GM19372 (cell line): Measurements from ENCODE around the gene LGR6.

Experiments used
- ATAC-seq: cut with Tn5 transposase; IDR thresholded peaks from one replicate; pipeline ENCODE4 v1.9.1; 2021; ENCODE audit warnings: mild to moderate bottlenecking, low read depth, moderate library complexity; ENCODE audit not compliant: unreplicated experiment

LGR6 gene

DNA sequence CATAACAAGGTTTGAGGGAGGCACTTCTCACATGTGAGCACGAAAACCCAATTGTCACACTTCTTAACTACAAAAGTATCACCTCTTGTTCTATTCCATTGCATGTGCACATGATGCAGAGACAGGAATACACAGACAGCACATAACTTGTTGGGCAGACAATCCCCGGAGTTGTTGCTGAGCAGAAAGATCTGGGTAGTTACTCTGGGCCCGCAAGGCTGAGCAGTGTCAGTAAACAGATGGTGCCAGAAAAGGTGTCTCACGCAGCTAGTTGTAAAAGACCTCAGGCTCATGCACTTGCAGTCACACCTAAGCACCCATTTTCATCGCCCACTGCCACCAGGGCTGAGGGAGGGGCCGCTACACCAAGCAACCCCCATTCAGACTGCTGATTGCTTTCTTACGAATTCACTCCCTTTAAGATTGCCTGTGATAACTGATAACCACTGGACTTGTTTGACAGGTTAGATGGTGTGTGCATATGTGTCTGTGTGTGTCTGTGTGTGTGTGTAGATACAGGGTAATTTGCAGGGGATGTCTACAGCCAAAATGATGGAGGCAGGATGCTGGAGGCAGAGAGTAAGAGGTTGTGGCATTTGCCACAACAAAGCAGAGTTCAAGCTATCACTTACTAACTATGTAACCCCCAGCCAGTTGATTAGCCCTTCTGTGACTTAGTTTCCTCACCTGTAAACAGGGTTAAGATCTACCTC, 4.2 kb downstream of the LGR6 start:
- no peak for ATAC-seq

DNA sequence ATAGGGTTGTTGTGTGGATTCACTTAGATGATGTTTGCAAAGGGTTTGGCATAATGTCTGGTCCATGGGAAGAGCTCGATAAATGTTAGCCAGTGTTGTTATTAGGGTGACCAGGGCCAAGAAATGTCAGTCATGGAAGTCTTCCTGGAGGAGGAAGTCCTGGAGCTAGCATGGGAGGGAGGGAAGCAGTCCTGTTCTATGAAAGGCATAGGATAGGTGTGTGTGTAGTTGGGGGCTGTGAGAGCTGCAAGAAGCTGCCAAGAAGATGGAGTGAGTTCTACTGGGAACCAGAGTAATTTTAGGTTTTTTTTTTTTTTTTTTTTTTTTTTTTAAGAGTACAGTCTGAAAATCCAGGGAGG, 4.7 kb downstream of the LGR6 start:
- no peak for ATAC-seq

DNA sequence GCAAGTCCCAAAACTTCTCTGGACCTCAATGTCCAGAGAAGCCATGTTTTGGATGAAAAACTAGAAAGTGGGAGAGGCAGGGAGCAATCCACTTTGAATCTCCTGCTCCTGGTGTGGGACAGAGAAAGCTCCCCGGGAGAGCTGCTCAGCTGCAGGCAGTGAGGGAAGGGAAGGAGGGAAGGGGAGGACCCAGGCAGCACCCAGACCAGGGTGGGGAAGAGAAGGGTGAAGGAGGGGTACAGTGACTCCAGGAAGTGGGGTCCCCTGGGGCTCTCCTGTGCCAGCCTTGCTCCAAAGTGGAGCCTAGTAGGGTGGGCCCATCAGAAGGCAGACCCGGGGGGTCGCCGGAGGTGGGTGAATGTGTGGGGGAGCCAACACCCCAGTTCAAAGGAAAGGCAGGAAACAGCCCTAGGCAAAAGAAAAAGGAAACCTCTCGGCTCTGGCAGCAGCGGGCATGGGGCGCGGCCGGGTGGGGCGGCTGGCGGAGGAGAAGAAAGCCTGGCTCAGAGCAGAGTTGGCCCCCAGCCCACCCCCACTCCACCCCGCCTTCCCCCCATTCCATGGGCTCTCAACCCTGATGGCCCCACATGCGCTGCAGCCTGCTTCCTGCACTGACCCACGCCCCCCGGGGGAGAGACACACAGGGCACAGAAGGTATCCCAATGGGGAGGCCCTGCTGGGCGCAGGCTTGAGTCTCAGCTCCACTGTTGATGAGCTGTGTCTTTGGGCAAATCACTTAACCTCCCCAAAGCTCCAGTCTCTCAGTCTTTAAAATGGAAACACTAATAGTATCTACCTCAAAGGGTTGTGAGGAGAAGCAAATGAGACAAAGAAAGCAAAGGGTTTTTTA, 5.7 kb downstream of the LGR6 start:
- ATAC-seq: no peak

DNA sequence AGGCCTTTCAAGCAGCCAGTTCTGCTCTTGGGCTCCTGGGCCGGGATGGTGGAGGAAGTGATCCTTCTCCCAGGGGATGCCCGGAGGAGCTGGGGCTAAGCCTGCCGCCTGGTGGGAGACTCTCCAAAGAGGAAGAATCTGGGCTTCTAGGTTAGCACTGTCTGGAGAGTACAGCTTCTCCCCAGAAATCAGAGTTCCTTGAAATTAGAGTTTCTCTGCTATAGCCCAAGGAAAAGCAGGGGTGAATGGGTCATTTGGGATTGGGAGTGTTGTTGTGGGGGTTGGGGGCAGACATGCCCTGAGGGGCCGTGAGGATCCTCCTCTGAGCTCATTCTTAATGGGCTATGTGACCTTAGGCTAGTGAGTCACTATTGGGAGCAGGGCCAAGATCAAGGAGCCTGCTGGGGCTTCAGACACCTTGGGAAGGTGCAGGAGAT, 6.5 kb downstream of the LGR6 start:
- ATAC-seq: no peak

DNA sequence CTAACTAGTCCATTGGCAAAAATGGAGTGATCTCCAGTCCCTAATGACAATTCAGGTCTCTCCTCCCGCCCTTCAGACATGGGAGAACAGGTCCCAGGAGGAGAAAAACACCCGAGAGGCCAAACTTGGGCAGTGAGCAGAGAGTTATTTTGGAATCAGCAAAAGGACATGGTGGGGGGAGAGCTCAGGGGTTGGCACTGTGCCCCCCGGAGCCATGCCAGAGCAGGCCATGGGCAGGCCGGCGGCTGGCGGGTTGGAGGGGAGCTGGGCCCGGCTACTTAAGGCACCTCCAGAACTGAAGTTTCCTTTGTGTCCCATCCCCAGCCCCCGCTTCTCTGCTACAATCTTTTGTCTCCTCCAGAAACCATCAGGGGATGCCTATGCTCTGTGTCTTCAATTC, 7.1 kb downstream of the LGR6 start:
- ATAC-seq: no peak

DNA sequence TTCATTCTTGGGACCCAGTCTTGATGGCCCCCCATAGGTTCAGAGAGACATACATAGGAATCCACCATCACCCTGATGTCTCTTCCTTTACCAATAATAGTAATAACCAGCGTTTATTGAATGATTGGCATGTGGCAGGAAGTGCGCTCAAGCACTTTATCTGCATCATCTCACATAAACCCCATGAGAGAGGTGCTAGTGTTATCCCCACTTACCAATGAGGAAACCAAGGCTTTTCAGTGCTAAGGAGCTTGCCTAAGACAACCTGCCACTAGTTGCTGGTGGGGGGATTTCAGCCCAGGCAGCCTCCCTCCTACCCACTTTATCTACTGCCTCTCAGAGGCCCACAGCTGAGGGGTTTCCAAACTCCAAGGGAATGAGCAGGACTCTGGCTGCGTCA, 7.7 kb downstream of the LGR6 start:
- ATAC-seq: no peak

DNA sequence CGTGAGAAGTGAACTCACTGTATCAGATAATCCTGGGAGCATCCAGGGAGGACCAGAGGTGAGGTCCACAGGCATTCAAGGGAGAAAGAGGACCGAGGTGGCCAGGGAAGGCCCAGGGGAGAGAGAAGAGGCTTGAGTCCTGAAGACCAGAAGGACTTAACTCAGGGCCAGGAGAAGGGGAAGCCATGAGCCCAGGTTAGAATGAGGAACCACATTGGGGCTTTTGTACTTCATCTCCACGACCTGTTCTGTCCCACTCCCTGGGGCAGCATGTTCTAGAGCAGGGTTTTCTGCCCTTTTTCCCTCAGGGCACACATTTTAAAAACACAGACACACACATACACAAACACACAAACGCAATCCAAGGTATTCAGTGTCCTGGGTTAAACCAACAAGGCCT, 8.4 kb downstream of the LGR6 start:
- ATAC-seq: no peak

DNA sequence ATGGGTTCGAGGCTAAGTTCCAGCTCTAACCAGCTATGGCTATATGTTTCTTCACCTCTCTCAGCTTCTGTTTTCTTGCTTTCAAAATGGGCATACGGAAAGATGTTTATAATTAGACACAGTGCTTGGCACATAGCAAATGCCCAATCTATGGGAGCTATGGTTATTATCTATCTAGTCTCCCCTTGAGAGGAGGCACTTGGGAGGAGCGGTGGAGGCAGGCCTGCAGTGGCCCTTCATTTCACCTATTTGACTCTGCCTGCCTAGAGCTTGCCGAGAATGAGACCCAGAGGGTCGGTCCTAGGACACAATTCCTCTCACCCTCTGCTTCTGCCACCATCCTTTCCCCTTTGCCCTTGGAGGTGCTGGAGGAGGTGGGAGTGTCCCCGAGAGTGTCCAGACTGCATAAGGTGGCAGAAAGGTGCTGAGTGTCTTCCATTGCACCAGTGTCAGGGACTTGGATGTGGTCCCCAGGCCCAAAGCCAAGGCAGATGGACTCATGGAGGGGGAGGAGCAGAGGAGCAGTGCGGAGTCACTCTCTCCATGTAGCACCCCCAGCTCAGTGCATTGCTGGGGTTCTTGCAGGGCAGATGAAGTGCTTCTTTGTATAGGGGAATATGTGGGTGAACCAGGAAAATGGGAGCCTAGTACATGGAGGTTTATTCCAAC, 9.0 kb downstream of the LGR6 start:
- no peak for ATAC-seq

DNA sequence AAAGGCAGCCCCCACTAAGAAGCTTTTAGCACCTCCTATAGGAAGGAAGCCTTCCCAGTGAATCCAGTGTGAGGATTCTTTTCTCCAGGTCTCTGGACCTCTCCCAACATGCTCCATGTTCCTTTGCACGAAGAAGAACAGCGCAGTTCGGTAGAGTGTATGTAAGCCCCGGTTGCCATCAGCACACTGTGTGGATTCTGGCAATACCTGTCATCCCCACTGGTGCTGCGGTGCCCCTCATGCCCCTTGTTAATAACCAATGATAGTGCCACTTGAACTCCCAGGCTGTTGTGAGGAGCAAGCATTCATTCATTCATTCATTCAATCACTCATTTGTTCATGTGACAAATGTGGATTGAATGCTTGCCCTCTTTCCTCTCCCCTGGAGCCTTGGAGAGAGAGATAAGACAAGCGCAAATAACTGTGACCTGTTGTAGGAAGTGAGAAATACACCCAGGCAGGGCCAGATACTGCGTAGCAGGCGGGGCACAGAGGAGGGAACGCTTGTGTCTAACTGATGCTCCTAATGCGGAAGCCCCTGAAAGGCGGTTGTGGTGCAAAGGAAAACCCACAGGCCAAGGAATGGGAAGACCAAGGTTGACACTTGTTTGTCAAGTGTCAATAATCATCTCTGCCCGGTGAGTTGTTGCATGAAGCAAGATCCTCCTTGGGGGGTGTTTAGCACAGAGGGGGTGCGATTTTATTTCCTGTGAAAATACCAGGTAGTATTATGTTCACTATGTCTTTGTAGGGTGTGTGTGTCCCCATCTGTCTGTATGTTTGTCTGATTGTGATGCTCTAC, 9.8 kb downstream of the LGR6 start:
- no peak for ATAC-seq

DNA sequence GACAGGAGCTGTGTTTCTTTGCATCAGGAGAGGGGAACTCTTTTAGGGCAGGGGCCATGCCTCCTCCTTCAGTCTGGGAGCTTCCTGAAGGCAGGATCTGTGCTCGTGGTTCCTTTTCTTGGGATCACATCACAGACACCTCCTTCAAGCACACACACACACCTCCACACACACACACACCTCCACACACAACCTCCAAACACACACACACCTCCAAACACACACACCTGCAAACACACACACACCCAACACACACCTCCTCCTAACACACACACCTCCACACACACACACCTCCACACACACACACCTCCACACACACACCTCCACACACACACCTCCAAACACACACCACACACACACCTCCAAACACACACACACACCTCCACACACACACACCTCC, 10.5 kb downstream of the LGR6 start:
- ATAC-seq: no peak

DNA sequence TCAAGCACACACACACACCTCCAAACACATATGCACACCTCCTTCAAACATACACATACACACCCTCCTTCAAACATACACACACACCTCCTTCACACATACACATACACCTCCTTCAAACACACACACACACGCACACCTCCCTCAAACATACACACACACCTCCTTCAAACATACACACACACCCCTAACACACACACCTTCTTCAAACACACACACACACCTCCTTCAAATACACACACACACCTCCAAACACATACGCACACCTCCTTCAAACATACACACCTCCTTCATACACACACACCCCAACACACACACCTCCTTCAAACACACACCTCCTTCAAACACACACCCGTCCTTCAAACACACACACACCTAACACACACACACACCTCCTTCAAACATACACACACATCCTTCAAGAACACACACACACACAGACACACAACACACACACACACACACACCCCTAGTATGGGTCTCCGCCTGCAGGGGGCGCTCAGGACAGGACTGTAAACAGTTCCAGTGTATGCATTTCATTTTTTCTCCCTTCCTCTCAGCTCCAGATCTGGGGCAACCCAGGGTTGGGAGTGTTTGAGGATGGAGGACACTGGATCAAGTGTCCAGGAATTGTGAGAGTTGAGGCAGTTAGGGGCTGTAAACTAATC, 12.1 kb downstream of the LGR6 start:
- no peak for ATAC-seq

DNA sequence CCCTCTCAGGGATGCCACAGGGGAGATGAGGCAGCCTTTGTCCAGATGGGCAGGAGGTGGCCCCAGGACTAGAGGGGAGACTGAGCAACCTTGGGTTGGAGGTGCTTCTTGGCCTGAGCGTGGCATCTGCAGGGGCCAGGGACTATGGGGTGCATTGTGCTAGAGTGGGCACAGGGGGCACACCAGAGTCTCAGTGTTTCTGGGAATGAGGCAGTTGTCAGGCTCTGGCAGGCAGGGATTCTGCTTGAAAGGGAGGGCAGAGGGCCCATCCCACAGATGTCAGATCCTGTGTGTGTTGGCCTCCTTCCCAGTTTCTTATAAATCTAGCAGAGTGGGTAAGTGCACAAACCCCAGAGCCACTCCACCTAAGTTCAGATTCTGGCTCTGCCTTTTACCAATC, 13.7 kb downstream of the LGR6 start:
- ATAC-seq: no peak

DNA sequence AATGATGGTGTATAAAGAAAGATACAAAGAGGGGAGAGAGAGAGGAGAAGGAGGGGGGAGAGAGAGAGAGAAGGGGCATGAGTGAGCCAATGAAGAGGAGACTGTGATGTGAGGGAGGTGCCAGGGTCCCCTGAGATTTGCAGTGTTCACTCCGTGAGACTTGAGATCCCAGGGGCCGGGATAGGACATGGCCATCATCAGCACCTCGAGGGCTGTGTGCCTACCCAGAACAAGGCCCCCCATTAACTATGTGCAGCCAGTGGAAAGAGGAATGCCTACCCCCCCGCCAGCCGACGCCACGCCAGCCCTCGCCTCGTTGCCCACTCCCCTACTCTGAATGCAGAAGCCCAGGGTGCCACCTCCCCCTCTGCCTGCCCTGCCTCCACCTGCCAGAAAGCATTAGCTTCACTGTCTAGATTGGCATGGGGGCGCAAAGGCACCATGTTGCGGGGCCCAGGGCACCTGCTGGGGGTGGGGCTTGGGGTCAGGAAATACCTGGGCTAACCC, 14.8 kb downstream of the LGR6 start:
- no peak for ATAC-seq

DNA sequence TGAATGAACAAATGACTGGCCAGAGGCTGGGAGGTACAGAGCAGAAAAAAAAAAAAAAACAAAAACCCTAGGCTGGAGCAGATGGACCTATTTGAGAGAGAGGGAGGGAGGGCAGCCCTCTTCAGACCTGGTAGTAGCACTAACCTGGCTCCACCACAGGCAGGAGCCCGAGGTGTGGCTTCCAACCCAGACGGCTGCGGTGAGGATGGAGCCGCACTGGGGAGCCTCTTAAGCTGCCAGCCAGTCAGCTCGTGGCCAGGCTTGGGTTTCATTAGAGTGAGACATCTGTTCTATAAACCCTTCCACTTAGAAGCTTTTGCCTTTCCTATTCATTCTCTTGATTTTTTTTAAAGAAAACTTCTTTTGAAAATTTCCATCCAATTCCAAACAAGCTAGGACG, 16.8 kb downstream of the LGR6 start:
- ATAC-seq: no peak

DNA sequence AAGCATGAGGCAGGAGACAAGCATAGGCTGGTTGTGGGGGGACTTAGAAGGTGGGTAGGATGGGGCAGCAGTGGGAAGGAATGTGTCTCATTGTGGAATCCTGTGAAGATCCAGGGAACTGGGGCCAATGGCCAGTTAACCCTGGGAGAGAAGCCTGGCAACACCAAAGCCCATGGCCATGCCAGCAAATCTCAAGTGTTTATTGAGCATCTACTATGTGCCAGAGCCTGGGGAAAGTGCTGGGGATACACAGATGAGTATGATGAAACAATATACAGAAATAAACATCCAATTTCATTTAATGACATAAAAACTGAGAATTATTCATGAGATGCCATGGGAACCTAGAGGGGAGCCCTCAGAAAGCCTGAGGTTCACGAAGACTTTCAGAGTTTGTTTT, 17.4 kb downstream of the LGR6 start:
- no peak for ATAC-seq

DNA sequence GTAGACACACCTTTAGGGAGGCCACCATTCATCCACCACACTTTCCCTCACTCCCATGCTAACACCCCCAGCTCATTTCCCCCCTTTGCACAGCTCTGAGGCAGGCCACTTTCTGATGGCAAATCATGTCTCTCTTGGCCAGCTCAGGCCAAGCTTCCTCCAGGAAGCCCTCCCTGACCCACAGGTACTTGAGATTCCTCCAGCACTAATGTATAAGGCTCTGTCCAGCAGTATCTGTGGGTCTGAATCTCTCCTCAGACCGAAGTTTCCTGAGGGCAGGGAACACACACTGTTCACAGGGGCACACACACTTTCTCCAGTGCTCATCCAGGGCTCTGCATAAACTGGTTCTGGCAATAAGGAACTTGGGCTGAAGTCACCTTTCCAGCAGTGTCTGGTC, 19.2 kb downstream of the LGR6 start:
- ATAC-seq: no peak

DNA sequence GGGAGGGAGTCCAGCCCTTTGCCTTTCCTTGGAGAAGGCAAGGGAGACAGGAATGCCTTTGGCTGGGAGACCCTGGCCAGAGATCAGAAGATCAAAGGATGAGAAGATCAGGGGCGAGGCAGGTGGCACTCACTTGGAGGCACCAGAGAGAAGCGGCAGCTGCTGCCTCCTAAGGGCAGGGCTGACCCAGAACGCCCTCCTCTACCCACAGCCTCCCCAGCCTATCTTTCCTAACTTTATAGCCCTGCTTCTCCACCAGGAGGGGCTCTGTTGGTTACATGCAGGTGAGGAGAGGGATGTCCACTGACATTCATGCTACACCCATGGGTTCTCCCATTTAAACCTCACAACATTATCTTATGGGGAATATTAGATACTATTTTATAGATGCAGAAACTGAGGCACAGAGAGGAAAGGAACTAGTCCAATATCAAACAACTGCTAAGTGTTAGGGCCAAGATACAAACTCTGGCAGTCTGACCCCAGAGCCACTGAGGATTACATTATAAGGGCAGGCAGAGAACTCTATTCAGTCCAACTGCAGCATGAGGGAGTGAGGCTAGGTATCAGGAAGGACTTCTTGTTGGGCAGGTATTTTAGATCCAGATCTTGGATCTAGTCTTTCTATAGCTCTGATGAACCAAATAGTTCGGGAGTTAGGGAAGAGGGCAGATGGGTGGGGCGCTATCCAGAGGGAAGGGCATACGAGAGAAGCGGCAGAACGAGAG, 19.9 kb downstream of the LGR6 start:
- ATAC-seq: no peak

DNA sequence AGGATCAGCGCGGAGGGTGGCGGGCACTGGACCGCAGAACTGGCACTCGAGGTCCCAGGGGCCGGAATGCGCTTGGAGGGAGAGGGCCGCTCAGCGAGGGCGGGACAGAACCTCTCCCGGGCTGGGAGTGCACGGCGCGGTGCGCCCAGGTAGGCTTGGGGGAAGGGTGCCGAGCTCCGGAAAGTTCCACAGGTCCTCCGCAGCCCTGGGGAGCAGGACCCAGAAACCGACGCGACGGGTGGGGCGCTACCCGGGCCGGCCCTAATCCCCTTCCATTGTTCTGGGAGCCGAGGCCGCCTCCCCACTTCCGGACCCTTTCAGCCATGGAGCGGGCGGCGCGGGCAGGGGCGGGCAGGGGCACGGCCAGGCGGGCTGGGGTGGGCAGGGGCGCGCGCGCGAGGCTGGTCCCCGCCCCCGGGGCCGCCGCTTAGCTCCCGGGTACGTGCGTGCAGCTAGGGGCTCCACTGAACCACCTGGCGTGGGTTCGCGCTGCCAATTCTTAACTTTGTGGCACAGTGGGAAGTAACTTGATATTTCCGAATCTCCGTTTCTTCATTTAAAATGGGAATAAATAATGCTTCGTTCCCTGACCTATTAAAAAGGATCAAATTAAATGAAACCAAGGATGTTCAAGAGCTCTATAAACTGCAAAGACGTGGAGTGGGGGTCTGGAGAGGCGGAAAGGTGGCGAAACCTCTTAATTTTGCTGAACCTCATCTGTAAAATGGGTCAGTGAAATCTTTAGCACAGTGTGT, 20.7 kb downstream of the LGR6 start:
- no peak for ATAC-seq
